SU-DHL-6 (cell line): ENCODE results near the gene EXPH5.

Source experiments
- EZH2phosphoT487 ChIP-seq: fragments of 200-600 bp; sonication (generic), shearing (Covaris generic); conservative IDR thresholded peaks from 2 replicates; pipeline ENCODE4 v1.6.1; 2018; ENCODE audit warnings: mild to moderate bottlenecking, antibody characterized with exemption, low read length, moderate library complexity, mixed read lengths
- TF ChIP-seq, protein P1 (sequence below): fragments of 200-600 bp; sonication (generic); IDR thresholded peaks from one replicate; pipeline ENCODE4 v1.5.1; 2017; ENCODE audit warnings: antibody characterized with exemption, mild to moderate bottlenecking, low read length, moderate library complexity; ENCODE audit not compliant: insufficient read depth, poor library complexity, severe bottlenecking

DNA sequence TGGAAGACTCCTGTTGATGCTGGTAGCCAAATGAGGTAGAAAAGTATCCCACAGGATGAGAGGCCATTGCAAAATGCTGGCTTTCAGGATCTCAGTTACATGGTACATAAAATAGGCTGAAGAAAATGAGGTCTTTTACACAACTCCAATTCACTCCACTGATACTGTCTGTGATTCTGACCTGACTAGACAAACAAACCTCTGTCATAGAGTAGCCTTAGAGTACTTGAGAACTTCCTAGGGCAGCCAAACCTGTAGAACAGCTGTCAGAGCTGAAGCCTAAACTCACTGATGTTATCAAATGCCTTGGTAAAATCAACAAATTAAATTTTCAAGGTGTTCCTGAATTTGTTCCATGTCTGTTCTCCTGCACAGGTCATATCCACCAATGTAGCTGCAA is 69.1 kb downstream of the EXPH5 start:
- TF ChIP-seq, protein P1, sequence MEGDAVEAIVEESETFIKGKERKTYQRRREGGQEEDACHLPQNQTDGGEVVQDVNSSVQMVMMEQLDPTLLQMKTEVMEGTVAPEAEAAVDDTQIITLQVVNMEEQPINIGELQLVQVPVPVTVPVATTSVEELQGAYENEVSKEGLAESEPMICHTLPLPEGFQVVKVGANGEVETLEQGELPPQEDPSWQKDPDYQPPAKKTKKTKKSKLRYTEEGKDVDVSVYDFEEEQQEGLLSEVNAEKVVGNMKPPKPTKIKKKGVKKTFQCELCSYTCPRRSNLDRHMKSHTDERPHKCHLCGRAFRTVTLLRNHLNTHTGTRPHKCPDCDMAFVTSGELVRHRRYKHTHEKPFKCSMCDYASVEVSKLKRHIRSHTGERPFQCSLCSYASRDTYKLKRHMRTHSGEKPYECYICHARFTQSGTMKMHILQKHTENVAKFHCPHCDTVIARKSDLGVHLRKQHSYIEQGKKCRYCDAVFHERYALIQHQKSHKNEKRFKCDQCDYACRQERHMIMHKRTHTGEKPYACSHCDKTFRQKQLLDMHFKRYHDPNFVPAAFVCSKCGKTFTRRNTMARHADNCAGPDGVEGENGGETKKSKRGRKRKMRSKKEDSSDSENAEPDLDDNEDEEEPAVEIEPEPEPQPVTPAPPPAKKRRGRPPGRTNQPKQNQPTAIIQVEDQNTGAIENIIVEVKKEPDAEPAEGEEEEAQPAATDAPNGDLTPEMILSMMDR, result no peak
- no peak for TF ChIP-seq EZH2phosphoT487
